Measurements from ENCODE around the gene TENM4.

The TENM4 gene

DNA sequence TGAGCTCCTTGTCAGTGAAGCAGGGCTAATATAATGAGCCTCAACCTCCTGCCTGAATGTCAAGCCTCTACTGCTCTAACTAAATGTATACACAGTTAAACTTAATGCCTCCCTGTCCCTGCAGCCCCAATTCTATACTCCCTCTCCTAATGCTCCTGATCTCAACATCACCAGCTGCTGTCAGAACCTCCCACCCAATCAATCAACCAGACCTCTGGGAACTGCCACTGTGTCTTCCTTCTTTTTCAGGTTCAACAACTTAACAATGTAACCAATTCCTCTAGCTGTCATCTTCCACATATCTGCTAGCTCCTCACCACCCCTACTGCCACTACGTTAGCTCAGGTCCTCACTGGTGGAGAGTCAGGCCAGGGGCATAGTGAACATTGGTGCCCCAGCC is 526.3 kb downstream of the TENM4 start:
- no peak for ATAC-seq
- no peak for TF ChIP-seq ZNF8 (CRISPR knock-in tag; IDR thresholded peaks at IDR 0.05)
- no peak for TF ChIP-seq SNAI2 (CRISPR knock-in tag; IDR thresholded peaks at IDR 0.05)
- TF ChIP-seq, protein P1, sequence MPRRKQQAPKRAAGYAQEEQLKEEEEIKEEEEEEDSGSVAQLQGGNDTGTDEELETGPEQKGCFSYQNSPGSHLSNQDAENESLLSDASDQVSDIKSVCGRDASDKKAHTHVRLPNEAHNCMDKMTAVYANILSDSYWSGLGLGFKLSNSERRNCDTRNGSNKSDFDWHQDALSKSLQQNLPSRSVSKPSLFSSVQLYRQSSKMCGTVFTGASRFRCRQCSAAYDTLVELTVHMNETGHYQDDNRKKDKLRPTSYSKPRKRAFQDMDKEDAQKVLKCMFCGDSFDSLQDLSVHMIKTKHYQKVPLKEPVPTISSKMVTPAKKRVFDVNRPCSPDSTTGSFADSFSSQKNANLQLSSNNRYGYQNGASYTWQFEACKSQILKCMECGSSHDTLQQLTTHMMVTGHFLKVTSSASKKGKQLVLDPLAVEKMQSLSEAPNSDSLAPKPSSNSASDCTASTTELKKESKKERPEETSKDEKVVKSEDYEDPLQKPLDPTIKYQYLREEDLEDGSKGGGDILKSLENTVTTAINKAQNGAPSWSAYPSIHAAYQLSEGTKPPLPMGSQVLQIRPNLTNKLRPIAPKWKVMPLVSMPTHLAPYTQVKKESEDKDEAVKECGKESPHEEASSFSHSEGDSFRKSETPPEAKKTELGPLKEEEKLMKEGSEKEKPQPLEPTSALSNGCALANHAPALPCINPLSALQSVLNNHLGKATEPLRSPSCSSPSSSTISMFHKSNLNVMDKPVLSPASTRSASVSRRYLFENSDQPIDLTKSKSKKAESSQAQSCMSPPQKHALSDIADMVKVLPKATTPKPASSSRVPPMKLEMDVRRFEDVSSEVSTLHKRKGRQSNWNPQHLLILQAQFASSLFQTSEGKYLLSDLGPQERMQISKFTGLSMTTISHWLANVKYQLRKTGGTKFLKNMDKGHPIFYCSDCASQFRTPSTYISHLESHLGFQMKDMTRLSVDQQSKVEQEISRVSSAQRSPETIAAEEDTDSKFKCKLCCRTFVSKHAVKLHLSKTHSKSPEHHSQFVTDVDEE (CRISPR knock-in tag; IDR thresholded peaks at IDR 0.05) = no peak
- TF ChIP-seq, protein P2, sequence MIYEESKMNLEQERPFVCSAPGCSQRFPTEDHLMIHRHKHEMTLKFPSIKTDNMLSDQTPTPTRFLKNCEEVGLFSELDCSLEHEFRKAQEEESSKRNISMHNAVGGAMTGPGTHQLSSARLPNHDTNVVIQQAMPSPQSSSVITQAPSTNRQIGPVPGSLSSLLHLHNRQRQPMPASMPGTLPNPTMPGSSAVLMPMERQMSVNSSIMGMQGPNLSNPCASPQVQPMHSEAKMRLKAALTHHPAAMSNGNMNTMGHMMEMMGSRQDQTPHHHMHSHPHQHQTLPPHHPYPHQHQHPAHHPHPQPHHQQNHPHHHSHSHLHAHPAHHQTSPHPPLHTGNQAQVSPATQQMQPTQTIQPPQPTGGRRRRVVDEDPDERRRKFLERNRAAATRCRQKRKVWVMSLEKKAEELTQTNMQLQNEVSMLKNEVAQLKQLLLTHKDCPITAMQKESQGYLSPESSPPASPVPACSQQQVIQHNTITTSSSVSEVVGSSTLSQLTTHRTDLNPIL (CRISPR knock-in tag; IDR thresholded peaks at IDR 0.05; ENCODE audit: low read depth) = no peak
- no peak for TF ChIP-seq ESRRG (CRISPR knock-in tag; IDR thresholded peaks at IDR 0.05)
- TF ChIP-seq ARNTL (CRISPR knock-in tag; IDR thresholded peaks at IDR 0.05; ENCODE audit: borderline replicate concordance, low read depth) = no peak
- TF ChIP-seq BACH2 (CRISPR knock-in tag; IDR thresholded peaks at IDR 0.05; ENCODE audit: borderline replicate concordance) = no peak

DNA sequence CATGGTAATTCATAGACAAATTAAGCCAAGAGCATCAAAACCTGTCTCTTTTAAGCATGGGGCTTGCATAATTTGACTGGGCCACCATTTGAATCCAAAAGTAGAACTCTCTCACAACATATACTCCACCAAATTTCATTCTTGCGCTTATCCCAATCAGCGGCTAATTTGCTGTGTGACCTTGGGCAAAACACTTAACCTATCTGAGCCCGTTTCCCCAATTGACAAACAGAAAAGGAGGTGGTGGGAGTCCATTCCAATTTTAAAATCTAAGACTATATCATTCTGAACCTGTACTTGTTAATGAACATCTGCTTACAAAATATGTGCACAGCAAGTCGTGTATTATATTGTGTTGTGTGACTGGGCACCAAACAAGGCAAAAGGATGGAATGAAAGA is 528.1 kb downstream of the TENM4 start:
- ATAC-seq = no peak
- no peak for TF ChIP-seq RARB (CRISPR knock-in tag; IDR thresholded peaks at IDR 0.05)
- no peak for TF ChIP-seq ZC3H10 (CRISPR knock-in tag; IDR thresholded peaks at IDR 0.05)
- TF ChIP-seq, protein P2 (CRISPR knock-in tag; IDR thresholded peaks at IDR 0.05; ENCODE audit: low read depth) = no peak
- no peak for TF ChIP-seq GLIS3 (CRISPR knock-in tag; IDR thresholded peaks at IDR 0.05)
- TF ChIP-seq, protein P3, sequence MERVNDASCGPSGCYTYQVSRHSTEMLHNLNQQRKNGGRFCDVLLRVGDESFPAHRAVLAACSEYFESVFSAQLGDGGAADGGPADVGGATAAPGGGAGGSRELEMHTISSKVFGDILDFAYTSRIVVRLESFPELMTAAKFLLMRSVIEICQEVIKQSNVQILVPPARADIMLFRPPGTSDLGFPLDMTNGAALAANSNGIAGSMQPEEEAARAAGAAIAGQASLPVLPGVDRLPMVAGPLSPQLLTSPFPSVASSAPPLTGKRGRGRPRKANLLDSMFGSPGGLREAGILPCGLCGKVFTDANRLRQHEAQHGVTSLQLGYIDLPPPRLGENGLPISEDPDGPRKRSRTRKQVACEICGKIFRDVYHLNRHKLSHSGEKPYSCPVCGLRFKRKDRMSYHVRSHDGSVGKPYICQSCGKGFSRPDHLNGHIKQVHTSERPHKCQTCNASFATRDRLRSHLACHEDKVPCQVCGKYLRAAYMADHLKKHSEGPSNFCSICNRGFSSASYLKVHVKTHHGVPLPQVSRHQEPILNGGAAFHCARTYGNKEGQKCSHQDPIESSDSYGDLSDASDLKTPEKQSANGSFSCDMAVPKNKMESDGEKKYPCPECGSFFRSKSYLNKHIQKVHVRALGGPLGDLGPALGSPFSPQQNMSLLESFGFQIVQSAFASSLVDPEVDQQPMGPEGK (CRISPR knock-in tag; IDR thresholded peaks at IDR 0.05; ENCODE audit: borderline replicate concordance) = no peak
- no peak for TF ChIP-seq ESRRG (CRISPR knock-in tag; IDR thresholded peaks at IDR 0.05)
- no peak for TF ChIP-seq PPARA (CRISPR knock-in tag; IDR thresholded peaks at IDR 0.05; ENCODE audit: borderline replicate concordance)
- no peak for TF ChIP-seq ZNF8 (CRISPR knock-in tag; IDR thresholded peaks at IDR 0.05)
- TF ChIP-seq ZFP30 (CRISPR knock-in tag; IDR thresholded peaks at IDR 0.05) = no peak
- no peak for TF ChIP-seq TOX (CRISPR knock-in tag; IDR thresholded peaks at IDR 0.05; ENCODE audit: borderline replicate concordance)
- TF ChIP-seq CSDC2 (CRISPR knock-in tag; IDR thresholded peaks at IDR 0.05) = no peak
- TF ChIP-seq OSR1 (CRISPR knock-in tag; IDR thresholded peaks at IDR 0.05) = no peak
- no peak for TF ChIP-seq ARNTL (CRISPR knock-in tag; IDR thresholded peaks at IDR 0.05; ENCODE audit: borderline replicate concordance, low read depth)

DNA sequence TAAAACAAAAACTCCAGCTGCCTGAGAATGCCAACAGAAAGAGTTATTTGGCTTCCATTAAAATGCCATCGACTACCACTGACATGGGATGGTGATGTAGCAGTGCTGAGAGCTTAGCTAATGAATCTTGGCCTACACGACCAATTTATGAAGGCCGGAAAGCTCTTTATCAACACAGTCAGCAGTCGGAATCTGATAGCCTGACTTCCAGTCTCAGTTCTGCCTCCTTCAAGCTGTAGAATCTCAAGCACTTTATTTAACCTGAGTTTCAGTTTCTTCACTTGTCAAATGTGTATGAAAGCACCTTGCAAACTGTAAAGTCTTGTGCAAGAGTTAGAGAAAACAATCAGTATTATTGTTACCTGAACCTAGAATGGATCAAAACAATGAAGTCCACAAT is 530.5 kb downstream of the TENM4 start:
- no peak for ATAC-seq
- TF ChIP-seq ISL1 (CRISPR knock-in tag; IDR thresholded peaks at IDR 0.05) (peak; percentile 58), RARB (CRISPR knock-in tag; IDR thresholded peaks at IDR 0.05) (no peak)

DNA sequence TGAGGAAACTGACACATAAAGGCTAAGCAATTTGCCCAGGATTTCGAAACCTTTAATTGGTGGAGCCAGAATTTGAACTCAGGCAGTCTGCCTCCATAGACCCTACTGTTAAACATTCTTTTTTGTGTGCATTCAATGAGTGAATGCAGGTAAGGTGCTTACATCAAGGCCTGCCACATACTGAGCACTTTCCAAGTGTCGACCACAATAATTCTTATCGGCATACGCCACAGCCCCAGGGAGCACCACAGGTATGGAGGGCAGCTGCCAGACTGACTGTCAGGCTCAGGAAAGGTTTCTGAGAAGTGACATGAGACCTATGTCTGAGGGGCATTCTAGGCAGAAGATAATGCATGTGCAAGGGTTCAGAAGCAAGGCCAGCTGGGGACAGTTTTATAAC is 531.4 kb downstream of the TENM4 start:
- TF ChIP-seq, protein P4, sequence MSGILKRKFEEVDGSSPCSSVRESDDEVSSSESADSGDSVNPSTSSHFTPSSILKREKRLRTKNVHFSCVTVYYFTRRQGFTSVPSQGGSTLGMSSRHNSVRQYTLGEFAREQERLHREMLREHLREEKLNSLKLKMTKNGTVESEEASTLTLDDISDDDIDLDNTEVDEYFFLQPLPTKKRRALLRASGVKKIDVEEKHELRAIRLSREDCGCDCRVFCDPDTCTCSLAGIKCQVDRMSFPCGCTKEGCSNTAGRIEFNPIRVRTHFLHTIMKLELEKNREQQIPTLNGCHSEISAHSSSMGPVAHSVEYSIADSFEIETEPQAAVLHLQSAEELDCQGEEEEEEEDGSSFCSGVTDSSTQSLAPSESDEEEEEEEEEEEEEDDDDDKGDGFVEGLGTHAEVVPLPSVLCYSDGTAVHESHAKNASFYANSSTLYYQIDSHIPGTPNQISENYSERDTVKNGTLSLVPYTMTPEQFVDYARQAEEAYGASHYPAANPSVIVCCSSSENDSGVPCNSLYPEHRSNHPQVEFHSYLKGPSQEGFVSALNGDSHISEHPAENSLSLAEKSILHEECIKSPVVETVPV (CRISPR knock-in tag; IDR thresholded peaks at IDR 0.05) = no peak
- TF ChIP-seq GLIS3 (CRISPR knock-in tag; IDR thresholded peaks at IDR 0.05) = no peak
- no peak for TF ChIP-seq TOX (CRISPR knock-in tag; IDR thresholded peaks at IDR 0.05; ENCODE audit: borderline replicate concordance)
- TF ChIP-seq, protein P3 (CRISPR knock-in tag; IDR thresholded peaks at IDR 0.05; ENCODE audit: borderline replicate concordance) = no peak
- no peak for TF ChIP-seq ZFP30 (CRISPR knock-in tag; IDR thresholded peaks at IDR 0.05)
- no peak for TF ChIP-seq RARB (CRISPR knock-in tag; IDR thresholded peaks at IDR 0.05)
- TF ChIP-seq ZNF565 (CRISPR knock-in tag; conservative IDR thresholded peaks at IDR 0.05; ENCODE audit: low read depth) = no peak
- TF ChIP-seq, protein P5, sequence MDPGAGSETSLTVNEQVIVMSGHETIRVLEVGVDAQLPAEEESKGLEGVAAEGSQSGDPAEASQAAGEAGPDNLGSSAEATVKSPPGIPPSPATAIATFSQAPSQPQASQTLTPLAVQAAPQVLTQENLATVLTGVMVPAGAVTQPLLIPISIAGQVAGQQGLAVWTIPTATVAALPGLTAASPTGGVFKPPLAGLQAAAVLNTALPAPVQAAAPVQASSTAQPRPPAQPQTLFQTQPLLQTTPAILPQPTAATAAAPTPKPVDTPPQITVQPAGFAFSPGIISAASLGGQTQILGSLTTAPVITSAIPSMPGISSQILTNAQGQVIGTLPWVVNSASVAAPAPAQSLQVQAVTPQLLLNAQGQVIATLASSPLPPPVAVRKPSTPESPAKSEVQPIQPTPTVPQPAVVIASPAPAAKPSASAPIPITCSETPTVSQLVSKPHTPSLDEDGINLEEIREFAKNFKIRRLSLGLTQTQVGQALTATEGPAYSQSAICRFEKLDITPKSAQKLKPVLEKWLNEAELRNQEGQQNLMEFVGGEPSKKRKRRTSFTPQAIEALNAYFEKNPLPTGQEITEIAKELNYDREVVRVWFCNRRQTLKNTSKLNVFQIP (CRISPR knock-in tag; IDR thresholded peaks at IDR 0.05; ENCODE audit: borderline replicate concordance, low read depth) = no peak
- TF ChIP-seq OSR1 (CRISPR knock-in tag; IDR thresholded peaks at IDR 0.05) = no peak
- TF ChIP-seq ZNF8 (CRISPR knock-in tag; IDR thresholded peaks at IDR 0.05) = no peak
- TF ChIP-seq BACH2 (CRISPR knock-in tag; IDR thresholded peaks at IDR 0.05; ENCODE audit: borderline replicate concordance) = no peak
- TF ChIP-seq TCF4 (CRISPR knock-in tag; IDR thresholded peaks at IDR 0.05; ENCODE audit: borderline replicate concordance) = no peak
- TF ChIP-seq SNAI2 (CRISPR knock-in tag; IDR thresholded peaks at IDR 0.05) = no peak
- TF ChIP-seq CSDC2 (CRISPR knock-in tag; IDR thresholded peaks at IDR 0.05) = no peak
- TF ChIP-seq, protein P2 (CRISPR knock-in tag; IDR thresholded peaks at IDR 0.05; ENCODE audit: low read depth) = no peak
- ATAC-seq = no peak
